HG02852 (cell line): ENCODE measurements around the gene SLC7A1.

Experiments
- ATAC-seq: cut with Tn5 transposase; IDR thresholded peaks from one replicate; pipeline ENCODE4 v1.9.1; 2021; ENCODE audit warnings: mild to moderate bottlenecking, moderate library complexity; ENCODE audit not compliant: unreplicated experiment

Gene SLC7A1

DNA sequence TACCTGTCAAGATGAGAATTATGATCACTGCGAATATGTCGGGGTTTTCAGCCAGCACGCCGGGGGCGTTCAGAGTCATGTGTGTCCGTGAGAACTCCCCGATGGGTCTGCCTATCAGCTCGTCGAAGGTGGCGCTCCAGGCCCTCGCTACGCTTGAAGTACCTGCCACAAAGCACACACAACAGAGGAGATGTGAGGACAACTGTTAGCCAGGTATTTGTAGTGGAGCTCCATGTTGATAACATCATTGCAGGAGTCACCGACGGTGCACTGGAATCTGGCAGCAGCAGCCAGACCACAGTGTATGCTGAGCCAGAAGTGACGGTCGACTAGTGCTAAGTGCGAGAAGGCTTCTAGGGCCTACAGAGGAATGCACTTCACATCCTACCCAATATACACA lies 62.7 kb downstream of the SLC7A1 start:
- ATAC-seq, result no peak

DNA sequence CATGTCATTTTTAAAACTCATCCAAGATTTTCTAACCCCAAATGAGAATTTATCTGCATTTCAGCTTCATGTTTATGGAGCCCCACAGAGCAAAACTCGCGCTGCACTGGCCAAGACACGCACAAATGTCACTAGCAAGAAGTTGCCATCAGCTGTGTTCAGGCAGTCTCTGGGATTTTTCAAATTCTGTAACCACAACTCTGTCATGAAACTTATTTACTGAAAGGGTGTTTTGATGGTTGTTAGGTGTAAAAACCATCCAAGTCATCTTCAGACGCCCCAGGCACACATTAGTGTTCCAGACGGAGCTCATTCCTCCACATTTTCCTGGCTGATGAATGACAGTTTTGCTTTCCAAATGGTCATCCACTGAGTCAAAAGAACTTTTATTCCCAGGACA lies 63.4 kb downstream of the SLC7A1 start:
- ATAC-seq, result no peak

DNA sequence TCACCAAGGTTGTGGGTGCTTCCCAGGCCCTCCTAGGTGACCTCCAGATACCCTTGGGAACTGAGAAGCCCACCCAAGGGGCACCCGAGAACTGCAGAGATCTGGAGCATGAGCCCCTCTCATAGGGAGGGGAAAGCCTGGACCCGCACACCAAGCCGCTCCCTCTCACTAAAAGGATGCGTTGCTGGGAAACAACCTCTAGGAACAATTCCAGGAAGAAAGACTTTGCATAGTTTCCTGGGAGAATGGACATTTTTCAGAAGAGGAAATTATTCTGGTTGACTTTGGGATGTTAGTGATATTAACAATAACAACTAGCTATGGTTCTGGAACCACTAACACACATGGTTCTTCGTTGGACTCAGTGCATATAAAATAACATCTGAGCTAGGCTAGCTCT lies 64.6 kb downstream of the SLC7A1 start:
- ATAC-seq, result no peak

DNA sequence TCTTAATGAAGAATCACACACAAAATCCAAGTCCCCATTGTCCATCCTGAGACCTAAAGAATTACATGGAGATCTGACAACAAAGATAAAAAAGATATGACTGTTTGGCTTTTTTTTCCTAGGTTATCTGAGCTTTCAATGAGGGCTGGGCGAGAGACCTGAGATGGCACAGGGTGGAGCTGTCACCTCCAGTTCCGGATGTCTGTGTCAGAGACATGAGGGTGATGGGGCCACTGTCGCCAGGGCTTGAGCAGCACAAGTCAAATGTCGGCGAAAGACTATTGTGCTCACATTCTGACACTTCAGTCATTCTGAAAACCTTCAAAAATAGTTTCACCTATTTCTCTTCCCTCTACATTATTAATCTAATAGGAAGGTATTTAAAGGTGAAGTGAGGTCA lies 65.7 kb downstream of the SLC7A1 start:
- no peak for ATAC-seq

DNA sequence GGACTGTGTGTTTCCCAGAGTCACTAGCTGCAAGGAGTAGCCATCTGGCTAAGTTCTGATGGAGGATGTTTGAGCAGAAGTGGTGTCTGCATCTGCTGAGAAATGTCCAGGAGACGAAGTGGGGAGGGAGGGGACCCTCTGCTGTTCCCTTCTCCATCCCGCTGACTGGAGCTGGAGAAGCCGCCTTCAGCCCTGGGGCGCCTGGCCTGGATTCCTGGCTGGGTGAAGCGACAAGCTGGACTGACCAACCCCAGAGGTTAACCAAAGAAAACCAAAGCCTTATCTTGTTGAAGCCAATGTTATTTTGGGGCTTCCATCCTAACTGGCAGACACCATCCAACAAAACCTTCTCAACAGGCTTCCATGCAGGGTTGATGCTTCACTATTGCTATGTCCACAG lies 67.6 kb downstream of the SLC7A1 start:
- no peak for ATAC-seq

DNA sequence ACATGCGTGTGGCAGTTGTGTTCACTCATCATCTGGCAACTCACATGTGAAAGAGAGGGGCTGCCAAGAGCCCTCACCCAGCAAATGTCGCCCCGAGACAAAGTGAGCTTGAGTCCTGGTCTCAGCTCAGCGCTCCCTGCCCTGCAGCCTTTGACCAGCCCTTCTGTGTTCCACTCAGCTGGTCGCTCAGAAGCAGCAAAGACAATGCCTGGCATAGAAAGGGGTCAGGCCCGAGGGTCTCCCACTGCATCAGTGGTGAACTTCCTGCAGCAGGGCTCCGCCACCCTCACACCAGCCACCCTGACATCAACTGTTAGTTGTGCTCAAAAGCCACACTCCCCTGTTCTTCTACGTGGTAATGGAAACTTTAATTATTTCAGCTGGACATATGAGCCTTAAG lies 68.0 kb downstream of the SLC7A1 start:
- ATAC-seq, result no peak

DNA sequence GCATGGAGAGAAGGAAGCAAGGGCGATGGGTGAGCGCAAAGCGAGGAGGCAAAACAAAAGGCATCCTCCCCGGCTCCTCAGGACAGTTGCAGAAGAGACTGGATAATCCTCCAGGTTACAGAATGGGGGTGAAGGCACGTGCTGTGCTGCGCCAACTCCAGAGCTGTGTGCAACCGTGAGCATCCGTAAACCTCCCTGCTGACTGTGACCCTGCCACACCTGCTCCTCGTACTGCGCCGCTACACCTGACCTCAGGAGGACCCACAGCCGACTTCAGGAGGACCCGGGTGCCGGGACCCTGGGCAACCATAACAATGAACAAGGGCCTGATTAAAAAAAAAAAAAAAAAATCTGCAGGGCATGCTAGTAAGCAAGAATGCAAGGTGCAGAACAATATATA lies 68.7 kb downstream of the SLC7A1 start:
- no peak for ATAC-seq

DNA sequence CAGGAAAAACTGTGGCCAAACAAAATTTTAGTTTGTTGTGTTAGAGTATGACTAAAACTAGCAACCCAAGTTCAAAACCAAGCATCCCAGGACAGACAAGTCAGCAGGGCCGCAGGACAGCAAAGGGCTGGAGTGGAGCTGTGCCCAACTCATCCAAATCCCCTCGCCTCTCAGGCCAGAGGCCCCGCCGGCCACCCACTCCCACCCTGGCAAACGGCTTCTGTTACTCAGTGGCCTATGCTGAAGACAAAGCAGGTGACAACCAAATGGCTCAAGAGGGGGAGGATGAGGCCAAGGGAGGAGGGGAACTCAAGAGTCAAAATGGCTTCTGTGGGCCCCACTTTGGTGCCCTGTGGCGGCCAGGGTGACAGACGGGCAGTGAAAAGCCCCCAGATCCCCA lies 69.7 kb downstream of the SLC7A1 start:
- ATAC-seq, result no peak

DNA sequence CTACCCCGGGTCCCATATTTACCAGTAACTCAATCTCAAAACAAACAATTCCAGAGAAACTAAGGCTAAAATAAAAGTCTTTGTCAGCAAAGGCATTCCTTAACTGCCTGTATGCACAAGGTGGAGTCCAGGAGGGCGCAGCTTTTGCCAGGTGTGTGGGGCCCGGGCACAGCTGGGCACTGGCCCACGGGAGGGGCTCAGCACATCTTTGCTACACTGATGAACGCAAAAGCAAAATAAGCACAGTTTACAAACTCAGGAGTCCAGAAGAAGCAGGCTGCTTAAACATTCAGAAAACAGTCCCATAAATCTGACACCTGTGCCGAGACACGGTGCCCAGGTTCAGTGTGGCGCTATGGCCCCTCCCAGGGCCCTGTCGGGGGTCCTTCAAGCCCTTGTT lies 70.8 kb downstream of the SLC7A1 start:
- no peak for ATAC-seq

DNA sequence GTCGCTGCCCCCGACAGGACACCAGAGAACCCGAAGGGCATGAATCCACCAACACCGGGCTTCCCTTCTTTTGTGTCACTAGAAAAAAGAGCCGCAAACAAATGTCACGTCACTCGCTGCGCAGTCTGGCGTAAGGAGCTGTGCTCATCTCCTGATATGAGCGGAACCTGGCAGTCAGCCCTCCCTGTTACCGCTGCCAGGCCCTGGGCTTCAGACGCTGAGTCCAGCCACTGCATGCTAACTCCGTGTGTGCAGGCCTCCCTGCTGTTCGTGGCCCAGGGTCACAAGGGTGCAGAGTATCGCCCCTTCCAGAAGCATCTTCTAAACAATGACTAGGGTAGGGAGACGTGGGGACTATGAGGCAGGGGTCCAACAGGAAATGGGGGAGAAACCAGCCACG lies 71.3 kb downstream of the SLC7A1 start:
- no peak for ATAC-seq

DNA sequence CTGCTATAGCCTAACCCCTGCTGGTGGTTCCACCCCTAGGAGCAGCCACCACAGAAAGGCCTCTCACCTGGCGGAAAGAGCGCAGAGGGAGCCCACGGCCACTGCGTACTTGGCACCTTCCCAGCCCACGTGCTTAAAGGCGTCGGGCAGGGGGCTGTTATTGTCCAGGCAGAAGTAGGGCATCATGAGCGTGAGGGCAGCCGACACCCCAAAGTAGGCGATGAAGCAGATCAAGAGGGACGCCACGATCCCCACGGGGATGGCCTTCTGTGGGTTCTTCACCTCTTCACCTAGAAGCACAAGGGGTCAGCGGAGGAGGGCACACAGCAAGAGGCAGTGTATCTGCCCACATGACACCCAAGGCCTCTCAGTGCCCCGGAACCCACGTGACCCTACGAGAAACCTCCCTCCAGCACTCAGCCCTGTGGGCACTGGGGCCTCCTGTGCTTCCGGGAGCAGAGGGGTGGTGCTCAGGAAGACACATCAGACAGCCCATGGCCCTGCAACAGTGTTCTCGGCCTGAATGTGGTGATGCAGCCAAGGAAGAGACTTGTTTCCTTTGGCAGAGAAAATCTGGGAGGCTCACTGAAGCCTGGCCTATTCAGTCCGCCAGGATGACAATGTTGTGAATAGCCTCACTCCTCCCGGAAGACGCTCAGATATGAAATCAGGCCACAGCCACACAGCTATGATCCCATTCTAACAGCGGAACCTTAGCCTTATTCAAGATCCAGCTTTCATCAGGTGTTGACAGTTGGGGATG lies 72.1 kb downstream of the SLC7A1 start:
- ATAC-seq, result no peak

DNA sequence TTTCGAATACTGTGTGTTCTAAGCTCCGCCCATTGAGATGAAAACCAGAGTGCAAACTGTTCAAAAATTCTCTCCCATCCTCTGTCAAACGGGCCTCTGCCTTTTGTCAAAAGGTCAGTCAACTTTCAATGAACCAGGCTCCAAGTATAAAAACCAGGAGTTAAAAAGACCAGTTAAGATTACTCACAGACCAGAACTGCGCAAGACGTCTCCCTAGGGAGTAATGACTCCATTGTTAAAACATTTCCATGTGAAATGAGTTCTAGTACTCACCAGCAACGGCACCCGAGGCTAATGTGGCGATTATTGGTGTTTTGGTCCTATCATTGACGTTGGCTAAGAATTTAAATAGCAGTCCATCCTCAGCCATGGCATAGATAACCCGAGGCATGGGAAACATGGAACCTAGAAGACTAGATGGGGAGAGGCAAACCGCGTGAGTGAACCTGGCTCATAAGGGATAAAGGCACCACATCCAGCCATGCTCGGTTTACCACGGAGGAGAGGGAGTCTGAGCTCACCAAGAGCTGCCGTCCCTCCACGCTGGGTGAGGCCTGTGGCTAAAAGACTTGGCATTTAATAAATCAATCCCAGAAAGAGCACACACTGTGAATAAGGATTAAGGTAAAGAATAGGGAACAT lies 73.3 kb downstream of the SLC7A1 start:
- no peak for ATAC-seq

DNA sequence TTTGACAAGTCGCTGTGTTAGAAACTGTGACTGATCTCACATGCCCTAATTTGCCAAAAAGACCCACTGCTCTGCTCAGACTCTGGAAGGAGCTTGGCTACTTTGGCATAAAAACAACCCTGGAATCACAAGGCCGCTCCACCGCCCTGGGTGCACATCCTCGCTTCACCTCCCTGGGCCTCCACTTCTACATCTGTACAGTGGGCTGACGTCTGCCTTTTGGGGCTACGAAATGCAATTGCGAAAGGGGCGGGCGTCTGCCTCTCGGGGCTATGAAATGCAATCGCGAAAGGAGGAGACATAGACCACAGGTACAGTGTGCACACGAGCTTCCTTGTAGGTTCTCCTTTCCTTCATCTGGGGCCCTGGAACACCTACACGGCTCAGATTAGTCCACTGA lies 74.2 kb downstream of the SLC7A1 start:
- ATAC-seq, result no peak

DNA sequence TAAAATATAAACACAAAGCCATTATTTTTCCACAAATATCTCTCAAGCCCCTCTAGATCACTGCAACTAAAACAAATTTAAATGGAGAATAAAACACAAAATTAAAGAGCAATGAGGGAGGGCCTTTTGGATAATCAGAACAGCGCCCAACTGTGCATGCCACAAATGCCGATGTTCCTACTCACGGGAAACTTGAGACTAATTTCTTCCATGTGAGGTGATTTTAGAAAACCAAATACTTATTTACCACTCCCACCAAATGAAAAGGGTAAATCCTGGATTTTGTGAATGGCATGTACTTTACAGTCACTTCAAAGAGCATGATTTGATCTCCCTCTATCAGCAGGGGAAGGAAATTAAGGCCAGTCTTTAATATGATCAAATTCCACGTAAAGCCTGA lies 74.8 kb downstream of the SLC7A1 start:
- ATAC-seq, result no peak

DNA sequence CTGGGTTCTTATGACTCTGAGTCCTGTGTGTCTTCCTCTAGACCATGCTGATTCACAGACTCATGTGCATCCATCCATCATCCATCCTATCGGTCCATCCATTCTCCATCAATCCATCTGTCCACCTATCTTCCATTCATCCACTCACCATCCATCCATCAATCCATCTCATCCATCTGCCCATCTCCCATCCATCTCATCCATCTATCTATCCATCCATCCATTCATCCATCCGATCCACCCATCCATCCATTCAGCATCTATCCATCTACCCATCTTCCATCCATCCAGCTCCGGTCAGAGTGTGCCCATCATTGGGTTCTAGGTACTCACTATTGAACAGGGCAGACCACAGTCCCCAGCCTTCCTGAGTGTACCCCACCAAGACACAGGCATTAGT lies 75.6 kb downstream of the SLC7A1 start:
- ATAC-seq, result no peak

DNA sequence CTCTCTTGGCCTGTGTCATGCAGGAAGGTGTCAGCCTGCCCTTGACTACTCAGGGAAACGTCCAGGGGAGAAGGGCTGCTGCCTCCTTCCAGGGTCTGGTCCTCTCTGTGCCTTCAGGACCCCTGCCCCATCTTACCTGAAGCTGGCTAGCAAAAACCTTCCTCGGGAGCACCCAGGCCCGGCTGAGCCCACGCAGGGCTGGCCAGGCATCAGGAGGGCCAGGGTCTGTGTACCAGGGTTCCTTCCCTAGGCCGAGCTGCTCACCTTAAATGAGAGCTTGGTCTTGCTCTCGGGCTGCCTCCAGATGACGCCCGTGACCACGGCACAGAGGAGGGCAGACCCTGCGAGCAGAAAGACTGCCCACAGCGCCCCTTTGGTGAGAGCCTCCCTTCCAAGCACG lies 78.6 kb downstream of the SLC7A1 start:
- ATAC-seq, result no peak

DNA sequence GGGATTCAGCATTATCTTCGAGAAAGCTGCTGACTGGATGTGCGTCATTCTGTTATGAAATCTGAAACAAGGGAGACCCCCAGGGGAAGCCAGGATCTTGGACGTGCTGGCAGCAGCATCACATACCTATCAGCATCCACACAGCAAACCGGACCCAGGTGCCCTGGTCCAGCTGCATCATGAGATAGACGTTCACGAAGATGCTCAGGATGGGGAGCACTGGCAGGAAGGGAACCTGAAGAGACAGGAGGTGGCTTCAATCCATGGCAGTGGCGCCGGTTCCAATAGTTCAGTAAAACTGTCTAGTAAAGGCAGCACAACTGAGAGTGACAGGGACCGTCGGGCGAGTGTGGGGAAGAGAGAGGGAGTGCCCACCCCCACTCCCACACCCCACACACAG lies 79.5 kb downstream of the SLC7A1 start:
- ATAC-seq, result no peak

DNA sequence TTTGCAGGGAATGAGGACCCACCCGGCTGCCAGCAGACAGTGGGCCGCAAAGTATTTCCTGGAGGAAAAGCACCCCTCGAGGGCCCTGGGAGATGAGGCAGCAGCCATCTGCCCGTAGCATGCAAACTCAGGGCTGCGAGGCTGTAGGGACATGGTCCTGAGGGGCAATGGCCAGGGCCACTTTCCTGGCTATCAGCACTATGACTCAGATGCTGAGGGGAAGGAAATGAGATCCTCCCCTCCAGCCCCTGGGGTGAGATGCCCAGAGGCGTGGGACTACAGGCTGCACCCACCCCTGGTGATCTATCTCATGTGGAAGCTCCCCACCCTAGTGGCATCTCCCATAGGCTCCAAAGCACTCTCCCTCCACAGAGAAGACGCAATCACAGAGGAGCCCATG lies 80.1 kb downstream of the SLC7A1 start:
- ATAC-seq, result no peak

DNA sequence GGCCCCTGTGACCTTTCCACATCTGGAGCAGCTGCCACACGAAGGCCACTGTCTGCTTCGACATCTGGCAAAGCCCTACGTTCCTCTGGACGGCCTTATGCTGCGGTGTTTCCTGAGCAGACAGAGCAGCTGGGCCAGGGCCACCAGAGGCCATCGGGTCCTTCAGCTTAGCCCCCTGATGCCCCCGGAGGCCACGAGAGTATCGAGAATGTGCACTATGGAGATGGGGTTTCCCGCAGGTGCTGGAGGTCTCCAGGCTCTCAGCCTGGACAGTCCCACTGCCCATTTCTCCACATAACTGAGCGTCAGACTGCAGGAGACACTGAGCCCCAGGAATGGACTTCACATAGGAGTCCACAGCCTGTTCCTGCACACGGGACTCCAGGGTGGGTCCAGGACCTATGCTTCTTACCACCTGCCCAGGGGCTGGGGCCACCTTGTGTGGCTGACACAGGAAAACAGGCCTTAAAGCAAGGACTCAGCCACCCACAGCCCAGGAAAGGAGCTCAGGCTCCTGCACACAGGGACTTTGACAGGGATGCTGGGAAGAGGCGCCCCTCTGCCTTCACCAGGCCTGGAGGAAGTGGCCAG lies 80.7 kb downstream of the SLC7A1 start:
- no peak for ATAC-seq

DNA sequence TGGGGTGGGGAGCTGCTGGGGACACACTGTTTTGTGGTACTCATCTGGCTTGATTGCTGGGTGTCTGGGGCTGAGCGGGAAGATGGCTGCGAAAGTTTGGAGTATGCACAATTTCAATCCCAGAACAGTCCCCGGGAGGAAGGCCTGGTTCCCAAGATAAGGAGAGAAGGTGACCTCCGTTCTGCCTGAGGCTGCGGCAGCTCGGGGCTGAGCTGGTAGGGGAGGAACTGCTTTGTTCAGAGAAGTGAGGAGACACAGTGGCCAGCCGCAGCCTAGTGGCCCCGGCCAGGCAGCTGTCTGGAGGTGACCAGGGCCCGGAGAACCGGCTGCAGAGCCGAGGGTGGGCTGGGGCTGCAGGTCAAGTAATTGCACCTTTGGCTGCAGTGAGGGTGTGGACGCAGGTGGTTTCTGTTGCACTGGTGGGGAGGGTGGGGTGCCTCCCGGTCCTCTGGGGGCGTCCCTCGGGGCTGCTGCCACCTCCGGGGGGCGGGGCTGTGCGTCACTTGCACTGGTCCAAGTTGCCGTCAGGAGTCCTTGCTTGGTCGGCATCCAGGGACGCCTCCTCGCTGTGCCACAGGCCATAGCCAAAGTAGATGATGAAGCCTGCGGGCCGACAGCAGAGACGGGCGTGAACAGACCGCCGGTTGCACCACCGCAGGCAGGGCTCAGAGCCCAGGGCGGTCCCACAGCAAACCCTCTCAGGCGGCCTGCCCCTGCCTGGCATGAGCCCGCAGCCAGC lies 81.3 kb downstream of the SLC7A1 start:
- ATAC-seq, result no peak

DNA sequence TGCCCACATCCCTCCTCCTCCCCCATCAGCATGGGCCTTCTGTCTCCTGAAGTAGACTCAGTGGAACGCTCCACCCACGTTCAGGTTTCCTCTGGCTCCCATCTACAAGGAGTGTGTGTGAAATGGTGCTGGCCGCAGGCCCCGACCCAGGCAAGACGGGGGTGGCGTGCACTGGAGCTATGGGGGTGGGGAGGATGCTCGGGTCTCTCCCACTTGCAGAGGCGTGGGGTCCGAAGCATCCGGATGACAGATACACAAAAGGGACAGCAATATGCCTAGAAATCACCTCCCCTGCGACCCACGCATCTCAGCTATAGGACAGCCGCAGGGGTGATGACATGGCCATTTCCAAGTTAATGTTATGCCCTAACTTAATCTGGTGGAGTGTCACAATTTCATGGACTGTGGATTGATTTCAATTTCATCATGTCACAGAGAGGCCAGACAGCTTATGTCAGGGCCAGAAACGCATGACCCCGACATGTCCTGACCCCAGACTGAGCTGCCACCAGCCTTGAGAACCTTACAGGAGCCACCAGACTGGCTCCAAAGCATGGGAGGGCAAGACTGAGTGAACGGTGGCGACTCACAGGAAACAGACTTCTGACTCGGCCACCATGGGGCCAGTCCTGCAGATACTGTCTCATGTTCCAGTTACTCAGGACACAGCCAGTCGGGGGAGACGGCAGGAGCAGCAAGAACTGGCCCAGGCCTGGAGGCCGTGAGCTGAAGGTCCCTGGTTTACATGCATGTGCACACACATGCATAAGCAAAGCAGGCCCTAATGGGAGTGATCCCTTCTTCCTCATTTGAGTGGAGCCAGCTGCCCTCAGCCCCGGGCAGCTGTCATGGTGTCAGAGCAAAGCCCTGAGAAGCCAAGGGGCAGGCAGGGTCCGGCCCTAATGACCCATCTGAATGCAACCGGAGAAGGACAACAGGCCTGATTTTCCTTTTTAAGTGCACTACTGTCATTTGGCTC lies 82.2 kb downstream of the SLC7A1 start:
- no peak for ATAC-seq
